ENCODE results near the gene APLP2.

The APLP2 gene

GRCh38 chr11:130054966-130055365, 14.7 kb upstream of the APLP2 start:
- TF ChIP-seq CTCF (IDR thresholded peaks at IDR 0.05) (no peak), ZFX (IDR thresholded peaks at IDR 0.05; ENCODE audit: borderline replicate concordance) (no peak)
- no peak overlapping the region for H3K27ac ChIP-seq

DNA sequence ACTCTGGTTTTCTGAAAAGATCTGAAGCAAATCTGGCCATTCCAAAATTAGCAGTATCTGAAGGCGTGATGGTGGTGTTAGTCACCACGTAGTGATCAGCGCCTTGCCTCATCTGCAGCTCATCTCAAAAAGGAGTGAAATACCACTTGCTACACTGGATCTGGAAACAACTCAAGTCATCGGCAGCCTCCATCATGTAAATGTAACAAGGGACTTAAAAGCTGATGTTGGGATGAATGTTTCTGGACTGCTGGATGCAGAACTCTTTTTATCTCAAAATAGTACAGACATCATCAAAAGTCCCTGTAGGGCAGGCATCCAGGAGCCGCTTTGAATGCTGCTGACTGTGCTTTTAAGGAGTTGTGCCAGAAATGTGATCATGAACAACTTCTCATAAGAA, 14.1 kb upstream of the APLP2 start:
- no peak overlapping the region for H3K27ac ChIP-seq
- TF ChIP-seq ZFX (IDR thresholded peaks at IDR 0.05; ENCODE audit: borderline replicate concordance), result no peak
- no peak for TF ChIP-seq CTCF (IDR thresholded peaks at IDR 0.05)

DNA sequence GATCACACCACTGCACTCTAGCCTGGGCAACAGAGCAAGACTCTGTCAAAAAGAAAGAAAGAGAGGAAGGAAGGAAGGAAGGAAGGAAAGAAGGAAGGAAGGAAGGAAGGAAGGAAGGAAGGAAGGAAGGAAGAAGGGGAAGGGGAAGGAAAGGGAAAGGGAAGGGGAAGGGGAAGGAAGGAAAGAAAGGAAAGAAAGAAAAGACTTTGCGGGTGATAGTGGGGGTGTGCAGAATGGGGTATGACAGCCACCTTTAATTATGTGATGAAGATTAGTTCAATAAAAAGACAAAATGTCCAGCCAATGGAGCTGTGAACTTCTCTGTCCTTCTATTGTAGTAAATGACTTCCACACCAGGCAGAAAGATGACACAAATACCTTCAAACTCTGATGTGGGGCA, 8.7 kb upstream of the APLP2 start:
- TF ChIP-seq CTCF (IDR thresholded peaks at IDR 0.05) (no peak), ZFX (IDR thresholded peaks at IDR 0.05; ENCODE audit: borderline replicate concordance) (no peak)
- H3K27ac ChIP-seq, result no peak overlapping the region

DNA sequence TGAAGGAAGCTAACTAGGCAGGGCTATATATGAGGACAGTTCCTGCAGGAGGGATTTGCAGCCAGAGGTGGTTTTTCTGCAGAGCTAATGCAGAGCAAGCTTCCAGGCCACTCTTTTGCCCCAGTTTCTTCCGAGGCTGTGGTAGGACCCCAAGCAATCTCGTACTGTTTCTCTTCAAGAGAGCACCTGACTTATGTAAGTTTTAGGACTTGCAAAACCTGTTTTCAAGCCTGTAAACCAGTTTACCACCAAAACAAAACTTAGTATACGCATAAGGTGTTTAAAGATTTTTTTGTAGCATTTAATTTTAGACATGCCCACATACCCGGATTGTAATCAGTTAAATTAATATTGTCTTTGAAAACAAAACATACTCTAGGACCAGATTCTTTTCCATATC, 7.7 kb upstream of the APLP2 start:
- TF ChIP-seq CTCF (IDR thresholded peaks at IDR 0.05), result no peak
- no peak for TF ChIP-seq ZFX (IDR thresholded peaks at IDR 0.05; ENCODE audit: borderline replicate concordance)
- H3K27ac ChIP-seq, result no peak overlapping the region

DNA sequence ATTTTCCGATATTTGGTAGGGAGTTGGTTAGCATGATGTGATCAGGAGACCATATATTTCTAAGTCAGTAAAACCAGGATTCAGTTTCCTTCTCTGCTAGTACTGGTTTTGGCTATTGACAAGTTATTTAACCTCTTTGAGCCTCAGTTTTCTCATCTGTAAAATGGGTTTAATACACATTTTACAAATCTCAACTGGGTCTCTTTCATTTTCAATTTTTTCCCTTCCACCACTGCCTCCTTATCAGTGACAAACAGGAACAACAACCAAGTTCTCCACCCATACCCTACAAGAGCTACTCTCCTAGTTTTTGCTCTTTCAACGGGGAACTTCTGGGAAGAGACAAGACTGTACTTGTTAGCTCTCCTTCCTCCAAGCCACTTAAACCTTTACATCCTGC, 6.2 kb upstream of the APLP2 start:
- TF ChIP-seq ZFX (IDR thresholded peaks at IDR 0.05; ENCODE audit: borderline replicate concordance) (no peak), CTCF (IDR thresholded peaks at IDR 0.05) (no peak)

DNA sequence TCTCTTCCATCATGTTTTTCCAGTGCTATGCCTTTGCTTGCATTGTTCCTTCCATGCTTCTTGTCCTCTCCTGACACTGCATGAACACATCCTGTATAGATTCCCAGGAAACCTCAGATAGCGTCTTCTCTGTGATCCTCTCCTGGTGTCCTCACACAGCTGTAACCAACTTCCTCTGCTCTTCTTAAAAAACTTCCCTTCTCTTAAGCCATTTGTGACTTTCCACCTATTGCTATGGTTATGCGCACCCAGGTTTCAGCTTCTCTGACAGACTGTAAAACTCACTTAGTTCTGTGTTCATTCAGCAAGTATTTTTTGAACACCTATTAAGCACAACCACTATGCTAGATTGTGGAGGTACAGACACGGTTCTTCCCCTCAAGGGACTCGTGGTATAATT, 5.1 kb upstream of the APLP2 start:
- H3K27ac ChIP-seq, result no peak overlapping the region
- TF ChIP-seq CTCF (IDR thresholded peaks at IDR 0.05) (no peak), ZFX (IDR thresholded peaks at IDR 0.05; ENCODE audit: borderline replicate concordance) (no peak)

More for the DNA sequence above, 6.2 kb upstream of the APLP2 start:
- no peak overlapping the region for H3K27ac ChIP-seq

DNA sequence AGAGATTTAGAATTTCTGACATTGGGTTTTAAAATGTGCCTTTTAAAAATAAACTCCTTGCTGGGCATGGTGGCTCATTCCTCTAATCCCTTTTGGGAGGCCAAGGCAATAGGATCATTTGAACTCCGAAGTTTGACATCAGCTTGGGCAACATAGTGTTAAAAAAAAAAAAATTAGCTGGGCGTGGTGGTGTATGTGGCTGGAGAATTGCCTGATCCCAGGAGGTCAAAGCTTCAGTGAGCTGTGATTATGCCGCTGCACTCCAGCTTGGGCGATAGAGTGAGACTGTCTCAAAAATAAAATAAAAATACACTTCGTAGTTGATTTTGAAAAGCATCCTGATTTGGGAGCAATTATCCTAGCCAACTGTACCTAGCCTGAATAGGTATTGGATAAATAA, 3.4 kb upstream of the APLP2 start:
- TF ChIP-seq CTCF (IDR thresholded peaks at IDR 0.05) (no peak), ZFX (IDR thresholded peaks at IDR 0.05; ENCODE audit: borderline replicate concordance) (no peak)
- H3K27ac ChIP-seq, result no peak overlapping the region
